ENCODE results near the gene TMEM86B. TPM values are rescaled to one million over a fixed set of nuclear protein-coding genes. Genes with fewer than 3 reads are reported as not detected.
"Not testable (repeated sequence)": the region's sequence is repeated elsewhere in the genome, so short reads cannot be mapped to it uniquely, and the experiment has no call there.

The TMEM86B gene
- polyA plus RNA-seq, 6 donors from 2014 or later = 0.25 to 1.5 (median 0.76) TPM; not detected in 2

- Mint-ChIP-seq H3K36me3 (peaks cover 3 to 4% of the 10 kb centered on the region in 2 donors), H3K27ac (peak overlapping the region in 1 of 6 donors; percentile 65), H3K27me3 (no peaks in the 10 kb centered on the region), H3K9me3 (no peaks in the 10 kb centered on the region), H3K4me3 (no peak overlapping the region), H3K4me1 (peaks cover 7 to 18% (median 18%) of the 10 kb centered on the region in 3 donors)
- no peak for DNase-seq
- no peak for ATAC-seq (ENCODE audit: low read depth in 2 of 2)
Measured at GRCh38 chr19:55229145-55229788, 704 bp upstream of the TMEM86B start.

- H3K36me3 Mint-ChIP-seq = no peaks in the 10 kb centered on the region
- no peak overlapping the region for H3K4me3 Mint-ChIP-seq
- H3K27ac Mint-ChIP-seq = peak overlapping the region in 5 of 6 donors; percentile 7 to 89 (median 60)
- peaks cover 7 to 22% (median 18%) of the 10 kb centered on the region in 3 donors for H3K4me1 Mint-ChIP-seq
- DNase-seq (no peak), ATAC-seq (ENCODE audit: low read depth in 2 of 2) (no peak)
- H3K27me3 Mint-ChIP-seq = no peaks in the 10 kb centered on the region
- H3K9me3 Mint-ChIP-seq = no peaks in the 10 kb centered on the region
Measured at GRCh38 chr19:55228015-55228391, 560 bp downstream of the TMEM86B start.

GRCh38 chr19:55227241-55228014, 1.1 kb downstream of the TMEM86B start:
- no peaks in the 10 kb centered on the region for H3K36me3 Mint-ChIP-seq
- DNase-seq = no peak
- no peaks in the 10 kb centered on the region for H3K9me3 Mint-ChIP-seq
- H3K27ac Mint-ChIP-seq = peak overlapping the region in 3 of 6 donors; percentile 21 to 89 (median 60)
- peaks cover 7 to 22% (median 18%) of the 10 kb centered on the region in 3 donors for H3K4me1 Mint-ChIP-seq
- no peak for ATAC-seq (ENCODE audit: low read depth in 2 of 2)
- no peaks in the 10 kb centered on the region for H3K27me3 Mint-ChIP-seq
- H3K4me3 Mint-ChIP-seq = no peak overlapping the region

- Mint-ChIP-seq H3K27ac (peak overlapping the region in 1 of 6 donors; percentile 41), H3K4me1 (peaks cover 7 to 22% (median 18%) of the 10 kb centered on the region in 3 donors), H3K4me3 (no peak overlapping the region), H3K9me3 (no peaks in the 10 kb centered on the region), H3K27me3 (no peaks in the 10 kb centered on the region), H3K36me3 (peaks cover 0 to under 1% of the 10 kb centered on the region in 2 donors)
- ATAC-seq (ENCODE audit: low read depth in 2 of 2) = no peak
- DNase-seq = no peak
Measured at GRCh38 chr19:55226788-55227187, 1.8 kb downstream of the TMEM86B start.

- Mint-ChIP-seq H3K27me3 (no peaks in the 10 kb centered on the region), H3K9me3 (no peaks in the 10 kb centered on the region), H3K27ac (no peak overlapping the region), H3K4me1 (peaks cover 7 to 22% (median 22%) of the 10 kb centered on the region in 3 donors), H3K36me3 (peaks cover 4 to 6% of the 10 kb centered on the region in 2 donors), H3K4me3 (no peak overlapping the region)
- ATAC-seq (ENCODE audit: low read depth in 2 of 2) (no peak), DNase-seq (no peak)
Measured at GRCh38 chr19:55226273-55226672, 2.3 kb downstream of the TMEM86B start.

GRCh38 chr19:55225415-55225958, 3.1 kb downstream of the TMEM86B start:
- peaks cover 7 to 22% (median 22%) of the 10 kb centered on the region in 3 donors for H3K4me1 Mint-ChIP-seq
- peak overlapping the region in 3 of 6 donors; percentile 26 to 89 (median 41) for H3K27ac Mint-ChIP-seq
- peaks cover 4 to 12% of the 10 kb centered on the region in 2 donors for H3K36me3 Mint-ChIP-seq
- no peaks in the 10 kb centered on the region for H3K27me3 Mint-ChIP-seq
- ATAC-seq (ENCODE audit: low read depth in 2 of 2) = no peak
- peak overlapping the region in 1 of 8 donors; percentile 15 for H3K4me3 Mint-ChIP-seq
- no peak for DNase-seq
- peaks cover 0 to 7% (median 1%) of the 10 kb centered on the region in 7 donors for H3K9me3 Mint-ChIP-seq

- not testable (repeated sequence) for DNase-seq; H3K27me3 Mint-ChIP-seq; H3K4me3 Mint-ChIP-seq; ATAC-seq (ENCODE audit: low read depth in 2 of 2)
- Mint-ChIP-seq H3K4me1 (peaks cover 7 to 22% (median 18%) of the 10 kb centered on the region in 3 donors), H3K27ac (peak overlapping the region in 2 of 6 donors; percentile 26 to 41), H3K9me3 (peaks cover 0 to 11% (median 5%) of the 10 kb centered on the region in 7 donors), H3K36me3 (peaks cover 4 to 12% of the 10 kb centered on the region in 2 donors)
Measured at GRCh38 chr19:55224679-55225414, 3.7 kb downstream of the TMEM86B start.

GRCh38 chr19:55224038-55224665, 4.4 kb downstream of the TMEM86B start:
- DNase-seq (no peak), ATAC-seq (ENCODE audit: low read depth in 2 of 2) (no peak)
- H3K27me3 Mint-ChIP-seq = no peaks in the 10 kb centered on the region
- peaks cover 0 to 11% (median 5%) of the 10 kb centered on the region in 7 donors for H3K9me3 Mint-ChIP-seq
- peaks cover 4 to 12% of the 10 kb centered on the region in 2 donors for H3K36me3 Mint-ChIP-seq
- no peak overlapping the region for H3K4me3 Mint-ChIP-seq
- H3K4me1 Mint-ChIP-seq = peaks cover 7 to 22% (median 16%) of the 10 kb centered on the region in 3 donors
- no peak overlapping the region for H3K27ac Mint-ChIP-seq

GRCh38 chr19:55223291-55224037, 5.1 kb downstream of the TMEM86B start:
- Mint-ChIP-seq H3K36me3 (peaks cover 4 to 12% of the 10 kb centered on the region in 2 donors), H3K4me1 (peaks cover 7 to 22% (median 14%) of the 10 kb centered on the region in 3 donors), H3K27me3 (no peaks in the 10 kb centered on the region), H3K9me3 (peaks cover 0 to 11% (median 5%) of the 10 kb centered on the region in 7 donors), H3K4me3 (no peak overlapping the region), H3K27ac (peak overlapping the region in 1 of 6 donors; percentile 30)
- ATAC-seq (ENCODE audit: low read depth in 2 of 2) = no peak
- no peak for DNase-seq

GRCh38 chr19:55220525-55220924, 8.0 kb downstream of the TMEM86B start:
- H3K4me1 Mint-ChIP-seq = peaks cover 17 to 25% (median 21%) of the 10 kb centered on the region in 3 donors
- no peak overlapping the region for H3K4me3 Mint-ChIP-seq
- H3K9me3 Mint-ChIP-seq = peaks cover 2 to 15% (median 7%) of the 10 kb centered on the region in 7 donors
- no peak for DNase-seq
- H3K27me3 Mint-ChIP-seq = peaks cover 4 to 17% (median 16%) of the 10 kb centered on the region in 3 donors
- ATAC-seq (ENCODE audit: low read depth in 2 of 2) = no peak
- peaks cover 4 to 16% of the 10 kb centered on the region in 2 donors for H3K36me3 Mint-ChIP-seq
- H3K27ac Mint-ChIP-seq = no peak overlapping the region

- H3K27ac Mint-ChIP-seq = peak overlapping the region in 3 of 6 donors; percentile 11 to 82 (median 69)
- peak; percentile 55 to 70 for ATAC-seq (ENCODE audit: low read depth in 2 of 2)
- peaks cover 13 to 52% (median 39%) of the 10 kb centered on the region in 3 donors for H3K27me3 Mint-ChIP-seq
- peaks cover 11 to 35% (median 20%) of the 10 kb centered on the region in 7 donors for H3K9me3 Mint-ChIP-seq
- DNase-seq = peak; percentile 11
- peaks cover 4 to 26% of the 10 kb centered on the region in 2 donors for H3K36me3 Mint-ChIP-seq
- peak overlapping the region in 1 of 8 donors; percentile 47 for H3K4me3 Mint-ChIP-seq
- peaks cover 12 to 18% (median 18%) of the 10 kb centered on the region in 3 donors for H3K4me1 Mint-ChIP-seq
Measured at GRCh38 chr19:55216461-55217198, 11.9 kb downstream of the TMEM86B start.
